ENCODE data around the gene WSCD1.

The WSCD1 gene

GRCh38 chr17:6165806-6166205 lies 95.6 kb downstream of the WSCD1 start:
- in situ Hi-C loops (cut with MboI; ENCODE audit: low sequenced_read_pairs, unreplicated experiment) = no loop called here

GRCh38 chr17:6166492-6167179 lies 96.5 kb downstream of the WSCD1 start:
- in situ Hi-C loops (cut with MboI; ENCODE audit: low sequenced_read_pairs, unreplicated experiment) = no loop called here
- no peak for DNase-seq (ENCODE audit: low spot score)
- TF ChIP-seq, protein P1, sequence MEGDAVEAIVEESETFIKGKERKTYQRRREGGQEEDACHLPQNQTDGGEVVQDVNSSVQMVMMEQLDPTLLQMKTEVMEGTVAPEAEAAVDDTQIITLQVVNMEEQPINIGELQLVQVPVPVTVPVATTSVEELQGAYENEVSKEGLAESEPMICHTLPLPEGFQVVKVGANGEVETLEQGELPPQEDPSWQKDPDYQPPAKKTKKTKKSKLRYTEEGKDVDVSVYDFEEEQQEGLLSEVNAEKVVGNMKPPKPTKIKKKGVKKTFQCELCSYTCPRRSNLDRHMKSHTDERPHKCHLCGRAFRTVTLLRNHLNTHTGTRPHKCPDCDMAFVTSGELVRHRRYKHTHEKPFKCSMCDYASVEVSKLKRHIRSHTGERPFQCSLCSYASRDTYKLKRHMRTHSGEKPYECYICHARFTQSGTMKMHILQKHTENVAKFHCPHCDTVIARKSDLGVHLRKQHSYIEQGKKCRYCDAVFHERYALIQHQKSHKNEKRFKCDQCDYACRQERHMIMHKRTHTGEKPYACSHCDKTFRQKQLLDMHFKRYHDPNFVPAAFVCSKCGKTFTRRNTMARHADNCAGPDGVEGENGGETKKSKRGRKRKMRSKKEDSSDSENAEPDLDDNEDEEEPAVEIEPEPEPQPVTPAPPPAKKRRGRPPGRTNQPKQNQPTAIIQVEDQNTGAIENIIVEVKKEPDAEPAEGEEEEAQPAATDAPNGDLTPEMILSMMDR (IDR thresholded peaks at IDR 0.05; ENCODE audit: borderline replicate concordance, control extremely low read depth, extremely low read depth, insufficient read depth, missing control alignments) = no peak

More at GRCh38 chr17:6165806-6166205, 95.6 kb downstream of the WSCD1 start:
- DNase-seq (ENCODE audit: low spot score) = no peak
- TF ChIP-seq, protein P1 (IDR thresholded peaks at IDR 0.05; ENCODE audit: borderline replicate concordance, control extremely low read depth, extremely low read depth, insufficient read depth, missing control alignments) = no peak

DNA sequence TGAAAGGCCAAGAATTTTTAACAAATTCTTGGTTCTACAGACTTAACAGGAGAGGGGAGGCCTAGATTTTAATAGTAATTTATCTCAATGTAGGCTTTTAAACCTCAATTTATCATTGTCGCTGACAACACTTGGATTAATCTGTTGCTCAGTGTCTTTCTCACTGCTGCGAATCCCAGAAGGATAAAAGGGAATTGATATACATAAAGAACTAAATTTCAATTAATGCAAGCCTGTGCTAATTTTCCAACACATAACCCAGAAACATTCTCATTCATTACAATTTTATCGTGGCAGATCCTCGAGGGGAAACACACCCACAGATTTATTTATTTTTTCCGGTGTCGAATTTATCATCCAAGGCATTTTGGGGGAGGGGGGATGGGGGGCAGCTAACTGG lies 98.1 kb downstream of the WSCD1 start:
- DNase-seq (ENCODE audit: low spot score) = no peak
- in situ Hi-C loops (cut with MboI; ENCODE audit: low sequenced_read_pairs, unreplicated experiment) = no loop called here
- TF ChIP-seq, protein P1 (IDR thresholded peaks at IDR 0.05; ENCODE audit: borderline replicate concordance, control extremely low read depth, extremely low read depth, insufficient read depth, missing control alignments) = no peak

DNA sequence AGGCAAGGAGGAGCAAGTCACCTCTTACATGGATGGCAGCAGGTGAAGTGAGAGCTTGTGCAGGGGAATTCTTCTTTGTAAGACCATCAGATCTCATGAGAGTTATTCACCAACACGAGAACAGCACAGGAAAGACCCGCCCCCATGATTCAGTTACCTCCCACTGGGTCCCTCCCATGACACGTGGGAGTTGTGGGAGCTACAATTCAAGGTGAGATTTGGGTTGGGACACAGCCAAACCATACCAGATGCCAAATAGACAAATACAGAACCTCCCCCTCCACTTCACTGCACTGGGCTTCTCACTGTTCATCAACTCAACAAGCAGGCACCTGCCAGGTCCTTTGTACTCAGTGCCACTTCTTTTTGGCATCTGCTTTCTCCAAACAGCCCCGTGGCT lies 100.2 kb downstream of the WSCD1 start:
- no peak for DNase-seq (ENCODE audit: low spot score)
- in situ Hi-C loops (cut with MboI; ENCODE audit: low sequenced_read_pairs, unreplicated experiment) = no loop called here
- TF ChIP-seq, protein P1 (IDR thresholded peaks at IDR 0.05; ENCODE audit: borderline replicate concordance, control extremely low read depth, extremely low read depth, insufficient read depth, missing control alignments) = no peak

- DNase-seq (ENCODE audit: low spot score) = no peak
- TF ChIP-seq, protein P1 (IDR thresholded peaks at IDR 0.05; ENCODE audit: borderline replicate concordance, control extremely low read depth, extremely low read depth, insufficient read depth, missing control alignments) = no peak
- in situ Hi-C loops (cut with MboI; ENCODE audit: low sequenced_read_pairs, unreplicated experiment) = no loop called here
Observed at GRCh38 chr17:6172642-6173330, 102.6 kb downstream of the WSCD1 start.

GRCh38 chr17:6173653-6174052 lies 103.5 kb downstream of the WSCD1 start:
- no peak for DNase-seq (ENCODE audit: low spot score)
- TF ChIP-seq, protein P1 (IDR thresholded peaks at IDR 0.05; ENCODE audit: borderline replicate concordance, control extremely low read depth, extremely low read depth, insufficient read depth, missing control alignments) = no peak
- in situ Hi-C loops (cut with MboI; ENCODE audit: low sequenced_read_pairs, unreplicated experiment) = no loop called here
